ENCODE results near the gene KDM4C. TPM values are rescaled to one million over a fixed set of nuclear protein-coding genes. Genes with fewer than 3 reads are reported as not detected.

Gene KDM4C
- total and polyA plus RNA-seq, 2 of the 8 experiments (the other 6 are each of a cell fraction or from before 2014, with no cell fraction given), result 13.0 to 26.1 TPM

DNA sequence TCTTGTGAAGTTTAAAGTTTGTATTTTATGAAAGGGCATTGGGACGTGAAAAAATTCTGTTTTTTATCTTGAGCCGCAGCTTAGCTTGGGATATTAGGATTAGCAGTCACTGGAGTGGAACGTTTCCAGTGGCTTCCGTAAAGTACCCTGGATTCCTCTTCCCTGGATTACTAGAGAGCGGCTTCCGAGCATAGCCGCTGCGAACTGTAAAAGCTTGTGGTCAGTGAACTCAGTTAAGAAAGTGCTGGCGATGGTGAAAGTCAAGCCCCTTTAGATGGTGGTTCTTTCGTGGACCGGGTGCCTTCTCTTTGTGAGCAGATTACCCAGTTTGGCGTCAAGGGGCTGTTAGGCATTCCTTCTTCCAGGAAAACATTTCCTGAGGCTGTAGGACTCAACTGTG is 168.1 kb downstream of the KDM4C start (continued):
- TF ChIP-seq, protein P1, sequence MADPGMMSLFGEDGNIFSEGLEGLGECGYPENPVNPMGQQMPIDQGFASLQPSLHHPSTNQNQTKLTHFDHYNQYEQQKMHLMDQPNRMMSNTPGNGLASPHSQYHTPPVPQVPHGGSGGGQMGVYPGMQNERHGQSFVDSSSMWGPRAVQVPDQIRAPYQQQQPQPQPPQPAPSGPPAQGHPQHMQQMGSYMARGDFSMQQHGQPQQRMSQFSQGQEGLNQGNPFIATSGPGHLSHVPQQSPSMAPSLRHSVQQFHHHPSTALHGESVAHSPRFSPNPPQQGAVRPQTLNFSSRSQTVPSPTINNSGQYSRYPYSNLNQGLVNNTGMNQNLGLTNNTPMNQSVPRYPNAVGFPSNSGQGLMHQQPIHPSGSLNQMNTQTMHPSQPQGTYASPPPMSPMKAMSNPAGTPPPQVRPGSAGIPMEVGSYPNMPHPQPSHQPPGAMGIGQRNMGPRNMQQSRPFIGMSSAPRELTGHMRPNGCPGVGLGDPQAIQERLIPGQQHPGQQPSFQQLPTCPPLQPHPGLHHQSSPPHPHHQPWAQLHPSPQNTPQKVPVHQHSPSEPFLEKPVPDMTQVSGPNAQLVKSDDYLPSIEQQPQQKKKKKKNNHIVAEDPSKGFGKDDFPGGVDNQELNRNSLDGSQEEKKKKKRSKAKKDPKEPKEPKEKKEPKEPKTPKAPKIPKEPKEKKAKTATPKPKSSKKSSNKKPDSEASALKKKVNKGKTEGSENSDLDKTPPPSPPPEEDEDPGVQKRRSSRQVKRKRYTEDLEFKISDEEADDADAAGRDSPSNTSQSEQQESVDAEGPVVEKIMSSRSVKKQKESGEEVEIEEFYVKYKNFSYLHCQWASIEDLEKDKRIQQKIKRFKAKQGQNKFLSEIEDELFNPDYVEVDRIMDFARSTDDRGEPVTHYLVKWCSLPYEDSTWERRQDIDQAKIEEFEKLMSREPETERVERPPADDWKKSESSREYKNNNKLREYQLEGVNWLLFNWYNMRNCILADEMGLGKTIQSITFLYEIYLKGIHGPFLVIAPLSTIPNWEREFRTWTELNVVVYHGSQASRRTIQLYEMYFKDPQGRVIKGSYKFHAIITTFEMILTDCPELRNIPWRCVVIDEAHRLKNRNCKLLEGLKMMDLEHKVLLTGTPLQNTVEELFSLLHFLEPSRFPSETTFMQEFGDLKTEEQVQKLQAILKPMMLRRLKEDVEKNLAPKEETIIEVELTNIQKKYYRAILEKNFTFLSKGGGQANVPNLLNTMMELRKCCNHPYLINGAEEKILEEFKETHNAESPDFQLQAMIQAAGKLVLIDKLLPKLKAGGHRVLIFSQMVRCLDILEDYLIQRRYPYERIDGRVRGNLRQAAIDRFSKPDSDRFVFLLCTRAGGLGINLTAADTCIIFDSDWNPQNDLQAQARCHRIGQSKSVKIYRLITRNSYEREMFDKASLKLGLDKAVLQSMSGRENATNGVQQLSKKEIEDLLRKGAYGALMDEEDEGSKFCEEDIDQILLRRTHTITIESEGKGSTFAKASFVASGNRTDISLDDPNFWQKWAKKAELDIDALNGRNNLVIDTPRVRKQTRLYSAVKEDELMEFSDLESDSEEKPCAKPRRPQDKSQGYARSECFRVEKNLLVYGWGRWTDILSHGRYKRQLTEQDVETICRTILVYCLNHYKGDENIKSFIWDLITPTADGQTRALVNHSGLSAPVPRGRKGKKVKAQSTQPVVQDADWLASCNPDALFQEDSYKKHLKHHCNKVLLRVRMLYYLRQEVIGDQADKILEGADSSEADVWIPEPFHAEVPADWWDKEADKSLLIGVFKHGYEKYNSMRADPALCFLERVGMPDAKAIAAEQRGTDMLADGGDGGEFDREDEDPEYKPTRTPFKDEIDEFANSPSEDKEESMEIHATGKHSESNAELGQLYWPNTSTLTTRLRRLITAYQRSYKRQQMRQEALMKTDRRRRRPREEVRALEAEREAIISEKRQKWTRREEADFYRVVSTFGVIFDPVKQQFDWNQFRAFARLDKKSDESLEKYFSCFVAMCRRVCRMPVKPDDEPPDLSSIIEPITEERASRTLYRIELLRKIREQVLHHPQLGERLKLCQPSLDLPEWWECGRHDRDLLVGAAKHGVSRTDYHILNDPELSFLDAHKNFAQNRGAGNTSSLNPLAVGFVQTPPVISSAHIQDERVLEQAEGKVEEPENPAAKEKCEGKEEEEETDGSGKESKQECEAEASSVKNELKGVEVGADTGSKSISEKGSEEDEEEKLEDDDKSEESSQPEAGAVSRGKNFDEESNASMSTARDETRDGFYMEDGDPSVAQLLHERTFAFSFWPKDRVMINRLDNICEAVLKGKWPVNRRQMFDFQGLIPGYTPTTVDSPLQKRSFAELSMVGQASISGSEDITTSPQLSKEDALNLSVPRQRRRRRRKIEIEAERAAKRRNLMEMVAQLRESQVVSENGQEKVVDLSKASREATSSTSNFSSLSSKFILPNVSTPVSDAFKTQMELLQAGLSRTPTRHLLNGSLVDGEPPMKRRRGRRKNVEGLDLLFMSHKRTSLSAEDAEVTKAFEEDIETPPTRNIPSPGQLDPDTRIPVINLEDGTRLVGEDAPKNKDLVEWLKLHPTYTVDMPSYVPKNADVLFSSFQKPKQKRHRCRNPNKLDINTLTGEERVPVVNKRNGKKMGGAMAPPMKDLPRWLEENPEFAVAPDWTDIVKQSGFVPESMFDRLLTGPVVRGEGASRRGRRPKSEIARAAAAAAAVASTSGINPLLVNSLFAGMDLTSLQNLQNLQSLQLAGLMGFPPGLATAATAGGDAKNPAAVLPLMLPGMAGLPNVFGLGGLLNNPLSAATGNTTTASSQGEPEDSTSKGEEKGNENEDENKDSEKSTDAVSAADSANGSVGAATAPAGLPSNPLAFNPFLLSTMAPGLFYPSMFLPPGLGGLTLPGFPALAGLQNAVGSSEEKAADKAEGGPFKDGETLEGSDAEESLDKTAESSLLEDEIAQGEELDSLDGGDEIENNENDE (IDR thresholded peaks at IDR 0.05; ENCODE audit: insufficient replicate concordance, low read length), result no peak
- no peak for TF ChIP-seq CBX8 (IDR thresholded peaks at IDR 0.05; ENCODE audit: borderline replicate concordance, low read depth, low read length)
- TF ChIP-seq, protein P2, sequence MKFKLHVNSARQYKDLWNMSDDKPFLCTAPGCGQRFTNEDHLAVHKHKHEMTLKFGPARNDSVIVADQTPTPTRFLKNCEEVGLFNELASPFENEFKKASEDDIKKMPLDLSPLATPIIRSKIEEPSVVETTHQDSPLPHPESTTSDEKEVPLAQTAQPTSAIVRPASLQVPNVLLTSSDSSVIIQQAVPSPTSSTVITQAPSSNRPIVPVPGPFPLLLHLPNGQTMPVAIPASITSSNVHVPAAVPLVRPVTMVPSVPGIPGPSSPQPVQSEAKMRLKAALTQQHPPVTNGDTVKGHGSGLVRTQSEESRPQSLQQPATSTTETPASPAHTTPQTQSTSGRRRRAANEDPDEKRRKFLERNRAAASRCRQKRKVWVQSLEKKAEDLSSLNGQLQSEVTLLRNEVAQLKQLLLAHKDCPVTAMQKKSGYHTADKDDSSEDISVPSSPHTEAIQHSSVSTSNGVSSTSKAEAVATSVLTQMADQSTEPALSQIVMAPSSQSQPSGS (IDR thresholded peaks at IDR 0.05; ENCODE audit: low read length), result no peak
- no peak for TF ChIP-seq RAD21 (IDR thresholded peaks at IDR 0.05 in 1 of 2, conservative IDR thresholded peaks at IDR 0.05 in 1 of 2; ENCODE audit: low read depth in 2 of 2, low read length in 2 of 2)
- no peak for TF ChIP-seq CREB1 (IDR thresholded peaks at IDR 0.05)

All from H1 (cell line).